Right lobe of liver (tissue), 6 donors: Measurements from ENCODE around the gene MTF1. TPM values are rescaled to one million over a fixed set of nuclear protein-coding genes. Genes with fewer than 3 reads are reported as not detected.

Experiments
- ATAC-seq, 4 donors: fragments of 200-7000 bp; cut with Tn5 transposase; one replicate each; pipeline ENCODE4 v1.9.1; 2020; ENCODE audit warnings: mild to moderate bottlenecking in 4 of 4, moderate library complexity in 4 of 4
- DNase-seq, 3 donors: peaks; one replicate each; pipeline ENCODE4 v3.0.0-alpha.2; 2020
- H3K27ac ChIP-seq, 3 donors: fragments of 200-600 bp; one replicate each; pipeline ENCODE4 v1.8.0; 2022
- H3K27me3 ChIP-seq, 2 donors: fragments of 200-600 bp; one replicate each; pipeline ENCODE4 v1.8.0; 2022
- H3K36me3 ChIP-seq, 4 donors: fragments of 200-600 bp; sonication (generic) in 1 of 4; one replicate each; pipeline versions ENCODE4 v1.5.1 to v1.8.0; 2017 to 2022; ENCODE audit warnings: control low read depth in 1 of 4
- H3K4me1 ChIP-seq, 4 donors: fragments of 200-600 bp; sonication (generic) in 1 of 4; one replicate each; pipeline versions ENCODE4 v1.5.1 to v1.8.0; 2017 to 2022; ENCODE audit warnings: control low read depth in 1 of 4
- H3K4me3 ChIP-seq, 3 donors: fragments of 200-600 bp; one replicate each; pipeline ENCODE4 v1.8.0; 2022
- H3K9me3 ChIP-seq, 4 donors: fragments of 200-600 bp; sonication (generic) in 1 of 4; one replicate each; pipeline versions ENCODE4 v1.5.1 to v1.8.0; 2017 to 2022; ENCODE audit warnings: control low read depth in 1 of 4
- POLR2A ChIP-seq: fragments of 450-650 bp; IDR thresholded peaks from one replicate; pipeline ENCODE4 v1.6.1; 2017; ENCODE audit warnings: antibody characterized with exemption, mild to moderate bottlenecking
- WGBS: methylation state at CpG from one replicate; pipeline ENCODE4 v1.1.6; 2018; ENCODE audit warnings: low coverage, low lambda C conversion rate; ENCODE audit not compliant: insufficient coverage; ENCODE audit errors: missing lambda C conversion rate; 5-methylcytosine and 5-hydroxymethylcytosine counted together
- intact Hi-C, 2 donors: fragments of 100-400 bp; cut with DNase I; formaldehyde crosslinking; loops; one replicate each; pipeline versions ENCODE4 v1.11.2 to v1.14.1; 2022
- small RNA-seq, 2 experiments: library from RNA; depleted of rRNA; stranded (forward); fragments of <200 nt; gene quantifications; one replicate each; pipeline ENCODE3, GENCODE V24; 2016
- total RNA-seq, 6 experiments: library from RNA; depleted of rRNA in 2 of 6; stranded (reverse); fragments of >200 nt in 2 of 6; fragmentation: NEBNext Ultra II Directional in 3 of 6; extraction: Animal tissue kit (Norgen Biotek cat#: 25700) in 3 of 6; gene quantifications; one replicate each; pipeline versions ENCODE4 v1.1.0 to v1.2.4, GENCODE V29; 2016 to 2023
- TF ChIP-seq, protein P1 (sequence below), 4 donors: fragments of 200-600 bp in 3 of 4; fragments of 450-650 bp in 1 of 4; IDR thresholded peaks; one replicate each; pipeline versions ENCODE4 v1.5.1 to v1.8.0; 2016 to 2022; ENCODE audit warnings: antibody characterized with exemption in 4 of 4, mild to moderate bottlenecking in 2 of 4
- donor health status: DM: no; HTN: yes; CAD: no.
- donor health status: DM: no; HTN: no; CAD: no.
- donor health status: DM: no; HTN: no; CAD: no.
- donor health status: DM: no; HTN: yes; CAD: no.
- donor health status: DM: no; HTN: yes; CAD: no.

Gene MTF1
- total RNA-seq, 6 experiments from 2014 or later, result 3.5 to 10.3 (median 6.1) TPM

DNA sequence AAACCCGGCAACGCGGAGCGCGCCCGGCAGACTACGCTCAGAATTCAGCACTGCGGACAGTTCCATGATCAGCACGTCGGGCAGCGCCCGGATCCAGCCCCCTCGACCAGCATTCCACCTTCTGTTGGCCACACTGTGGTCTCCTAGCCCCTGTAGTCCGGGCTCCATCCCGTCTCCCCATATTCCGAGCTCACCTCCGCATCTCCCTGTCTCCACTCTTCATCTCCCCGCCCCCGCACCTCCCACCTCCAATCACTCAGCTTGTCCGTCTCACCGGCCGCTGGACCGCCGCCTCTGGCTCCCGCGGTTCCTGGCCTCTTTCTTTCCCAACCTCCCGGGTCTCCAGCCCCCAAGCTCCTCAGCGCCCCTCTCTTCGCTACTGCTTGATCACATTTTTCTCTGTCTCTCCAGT lies 95.0 kb downstream of the MTF1 start:
- TF ChIP-seq POLR2A, result no peak
- TF ChIP-seq, protein P1, sequence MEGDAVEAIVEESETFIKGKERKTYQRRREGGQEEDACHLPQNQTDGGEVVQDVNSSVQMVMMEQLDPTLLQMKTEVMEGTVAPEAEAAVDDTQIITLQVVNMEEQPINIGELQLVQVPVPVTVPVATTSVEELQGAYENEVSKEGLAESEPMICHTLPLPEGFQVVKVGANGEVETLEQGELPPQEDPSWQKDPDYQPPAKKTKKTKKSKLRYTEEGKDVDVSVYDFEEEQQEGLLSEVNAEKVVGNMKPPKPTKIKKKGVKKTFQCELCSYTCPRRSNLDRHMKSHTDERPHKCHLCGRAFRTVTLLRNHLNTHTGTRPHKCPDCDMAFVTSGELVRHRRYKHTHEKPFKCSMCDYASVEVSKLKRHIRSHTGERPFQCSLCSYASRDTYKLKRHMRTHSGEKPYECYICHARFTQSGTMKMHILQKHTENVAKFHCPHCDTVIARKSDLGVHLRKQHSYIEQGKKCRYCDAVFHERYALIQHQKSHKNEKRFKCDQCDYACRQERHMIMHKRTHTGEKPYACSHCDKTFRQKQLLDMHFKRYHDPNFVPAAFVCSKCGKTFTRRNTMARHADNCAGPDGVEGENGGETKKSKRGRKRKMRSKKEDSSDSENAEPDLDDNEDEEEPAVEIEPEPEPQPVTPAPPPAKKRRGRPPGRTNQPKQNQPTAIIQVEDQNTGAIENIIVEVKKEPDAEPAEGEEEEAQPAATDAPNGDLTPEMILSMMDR (IDR thresholded peaks at IDR 0.05), result no peak
- Histone ChIP-seq H3K4me1 (no peaks in the 10 kb centered on the region), H3K27me3 (peaks cover 0 to 19% of the 10 kb centered on the region in 2 donors), H3K27ac (no peak overlapping the region), H3K4me3 (no peak overlapping the region), H3K36me3 (no peaks in the 10 kb centered on the region), H3K9me3 (no peaks in the 10 kb centered on the region)
- intact Hi-C loops, result no loop called here
- ATAC-seq, result peak in 2 of 4 donors; percentile 35 to 51
- peak in 1 of 3 donors; percentile 23 for DNase-seq
- 8% methylated on average over 23 of the region's 29 CpGs for WGBS

DNA sequence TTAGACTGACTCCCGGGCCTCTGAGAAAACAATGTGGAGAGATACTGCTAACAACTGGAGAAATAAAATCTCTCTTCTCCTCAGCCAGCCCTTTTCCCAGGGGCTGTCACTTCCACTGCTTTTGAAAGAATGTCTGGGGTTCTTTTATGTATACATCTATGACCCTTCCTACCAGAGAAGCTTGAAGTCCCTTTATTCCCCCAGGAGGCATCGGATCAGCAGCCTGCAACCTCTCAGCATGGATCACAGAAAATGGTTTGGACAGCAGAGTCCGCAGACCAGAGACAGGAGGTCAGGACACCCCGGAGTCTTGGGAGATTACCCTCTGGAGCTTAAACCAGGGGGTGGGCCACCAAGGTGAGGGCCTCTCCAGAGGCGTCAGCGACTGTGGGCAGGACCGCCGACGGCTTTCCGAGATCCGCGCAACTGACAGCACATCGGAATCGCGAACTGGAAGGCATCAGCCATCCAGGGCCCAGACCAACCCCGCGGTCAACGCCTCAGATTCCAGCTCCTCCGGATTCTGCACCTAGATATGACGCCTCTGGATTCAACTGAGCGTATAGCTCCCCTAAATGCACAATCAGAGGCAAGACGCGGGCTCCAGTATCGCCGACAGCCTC lies 95.5 kb downstream of the MTF1 start:
- Histone ChIP-seq H3K27ac (no peak overlapping the region), H3K4me1 (no peaks in the 10 kb centered on the region), H3K36me3 (no peaks in the 10 kb centered on the region), H3K9me3 (no peaks in the 10 kb centered on the region), H3K4me3 (no peak overlapping the region), H3K27me3 (peaks cover 0 to 19% of the 10 kb centered on the region in 2 donors)
- 17% methylated on average over 18 of the region's 25 CpGs for WGBS
- intact Hi-C loops, result no loop called here
- TF ChIP-seq, protein P1 (IDR thresholded peaks at IDR 0.05), result no peak
- no peak for TF ChIP-seq POLR2A
- DNase-seq, result no peak
- no peak for ATAC-seq

DNA sequence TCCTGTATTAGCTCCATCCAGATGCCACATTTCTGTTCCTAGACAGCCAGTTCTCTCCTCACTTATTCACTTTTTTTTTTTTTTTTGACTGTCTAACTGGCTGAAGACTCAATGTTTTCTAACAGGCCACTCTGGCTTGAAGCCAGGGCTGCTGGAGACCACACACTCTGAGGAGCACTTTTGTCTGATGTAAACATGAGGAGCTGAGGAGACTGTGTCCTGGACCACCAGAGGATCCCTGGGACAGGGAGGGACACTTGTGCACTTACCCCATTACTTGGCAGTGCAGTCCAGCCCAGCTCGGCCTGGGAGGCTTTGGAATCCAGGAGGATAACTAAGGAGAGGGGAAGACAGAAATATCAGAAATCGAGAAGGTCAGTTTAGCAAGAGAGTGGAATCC lies 96.9 kb downstream of the MTF1 start:
- no peak for TF ChIP-seq POLR2A
- TF ChIP-seq, protein P1 (IDR thresholded peaks at IDR 0.05), result no peak
- no peaks in the 10 kb centered on the region for H3K9me3 ChIP-seq
- H3K27me3 ChIP-seq, result peaks cover 0 to 19% of the 10 kb centered on the region in 2 donors
- H3K4me3 ChIP-seq, result no peak overlapping the region
- WGBS, result 20% methylated on average over 2 of the region's 2 CpGs
- no peaks in the 10 kb centered on the region for H3K36me3 ChIP-seq
- no peak for ATAC-seq
- H3K27ac ChIP-seq, result no peak overlapping the region
- no peaks in the 10 kb centered on the region for H3K4me1 ChIP-seq
- intact Hi-C loops, result no loop called here
- DNase-seq, result peak in 1 of 3 donors; percentile 3

DNA sequence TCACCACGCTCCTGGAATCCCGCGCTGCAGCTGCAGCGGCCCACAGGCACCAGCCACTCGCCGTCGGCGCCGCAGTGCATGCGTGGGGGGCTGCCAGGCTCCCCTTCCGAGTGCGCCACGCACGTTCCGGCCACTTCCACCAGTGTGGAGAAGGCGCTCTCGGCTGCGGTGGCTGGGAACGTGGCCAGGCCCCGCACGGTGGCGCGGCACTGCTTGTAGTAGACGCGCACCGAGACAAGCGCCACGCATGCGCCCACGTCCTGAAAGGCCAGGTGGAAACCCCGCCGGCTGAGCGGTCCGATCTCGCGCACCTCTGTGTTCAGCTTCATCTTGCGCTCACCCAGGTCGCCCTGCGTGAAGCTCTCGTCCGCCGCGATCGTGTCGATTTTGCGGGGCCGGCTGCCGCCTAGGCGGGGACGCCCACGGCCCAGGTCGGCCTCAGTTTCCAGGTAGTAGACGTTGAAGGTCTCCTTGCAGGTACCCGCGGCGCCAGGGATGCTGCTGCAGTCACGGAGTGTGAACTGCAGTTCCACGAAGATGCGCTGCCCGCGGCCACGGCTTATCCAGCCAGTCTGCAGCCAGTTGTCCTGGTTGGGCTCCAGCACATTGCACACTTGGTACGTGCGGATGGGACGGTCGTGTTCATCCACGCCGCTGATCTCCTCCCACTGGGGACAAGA lies 97.8 kb downstream of the MTF1 start:
- ATAC-seq (no peak), DNase-seq (peak in 1 of 3 donors; percentile 39)
- Histone ChIP-seq H3K36me3 (no peaks in the 10 kb centered on the region), H3K27ac (no peak overlapping the region), H3K9me3 (no peaks in the 10 kb centered on the region), H3K4me1 (no peaks in the 10 kb centered on the region), H3K27me3 (peaks cover 0 to 19% of the 10 kb centered on the region in 2 donors), H3K4me3 (no peak overlapping the region)
- no peak for TF ChIP-seq POLR2A
- TF ChIP-seq, protein P1 (IDR thresholded peaks at IDR 0.05), result no peak
- intact Hi-C loops, result no loop called here
- 43% methylated on average over 19 of the region's 68 CpGs for WGBS

Small RNA genes lying within 50 kb of the gene (small RNA-seq; reads per million reads assigned to genes)
- gene RF00092, result 0 reads per million in 2 experiments
- 0 reads per million in 2 experiments for gene RNU6-584P

Other genes starting within 250 kb of the MTF1 start
- gene RSPO1, start 224.7 kb downstream of the MTF1 start, total RNA-seq, result not detected
- gene CDCA8, start 167.1 kb downstream of the MTF1 start, total RNA-seq, result 1 to 10 TPM in 2 of 6 experiments, under 1 TPM in 4; 0.31 to 2.2 (median 0.76) TPM
- under 1 TPM in 2 of 6 experiments, not detected in 4; 0.07 to 0.16 TPM for gene EPHA10, start 94.5 kb downstream of the MTF1 start, total RNA-seq
- 1 to 10 TPM; 3.2 to 9.4 (median 5.4) TPM for gene MANEAL, start 65.7 kb downstream of the MTF1 start, total RNA-seq
- gene C1orf122, start 51.8 kb downstream of the MTF1 start, total RNA-seq, result 10 to 100 TPM; 23.0 to 61.7 (median 27.9) TPM
- gene YRDC, start 51.4 kb downstream of the MTF1 start, total RNA-seq, result 10 to 100 TPM in 2 of 6 experiments, 1 to 10 TPM in 4; 4.4 to 18.3 (median 6.4) TPM
- gene INPP5B, start 87.5 kb upstream of the MTF1 start, total RNA-seq, result 10 to 100 TPM; 10.5 to 23.1 (median 14.6) TPM
- gene SF3A3, start 130.4 kb upstream of the MTF1 start, total RNA-seq, result 10 to 100 TPM; 13.6 to 32.1 (median 20.8) TPM
- 1 to 10 TPM; 1.3 to 7.1 (median 4.4) TPM for gene FHL3, start 145.9 kb upstream of the MTF1 start, total RNA-seq
- 10 to 100 TPM in 5 of 6 experiments, 1 to 10 TPM in 1; 6.8 to 33.1 (median 12.8) TPM for gene UTP11, start 153.1 kb upstream of the MTF1 start, total RNA-seq
- under 1 TPM in 1 of 6 experiments, not detected in 5; 0.09 TPM for gene POU3F1, start 187.2 kb upstream of the MTF1 start, total RNA-seq